Measurements from ENCODE around the gene PDE1C.

Gene PDE1C

DNA sequence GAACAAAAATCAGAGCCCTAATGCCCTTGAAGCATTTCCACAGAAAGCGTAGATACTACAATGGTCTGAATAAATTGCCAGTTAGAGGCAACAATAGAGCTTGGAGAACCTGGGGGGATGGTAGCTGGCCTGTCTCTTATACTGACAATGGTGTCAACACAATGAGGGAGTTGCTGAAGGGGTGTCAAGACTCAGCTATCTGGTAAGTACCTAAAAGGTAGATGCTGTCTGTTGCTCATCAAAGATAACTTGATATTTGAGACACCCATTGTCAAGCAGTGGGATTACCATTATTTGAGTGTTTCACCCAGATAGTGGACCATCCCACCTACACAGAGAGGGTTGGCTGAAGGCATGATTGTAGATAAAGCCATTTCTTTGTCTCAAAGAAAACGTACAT is 72.8 kb downstream of the PDE1C start:
- no peaks in the 10 kb centered on the region for H3K27me3 Mint-ChIP-seq (ENCODE audit: low read depth)
- H3K36me3 Mint-ChIP-seq (ENCODE audit: low read depth) = peaks cover 8% of the 10 kb centered on the region
- no peak overlapping the region for H3K27ac Mint-ChIP-seq
- no peak overlapping the region for H3K4me3 Mint-ChIP-seq
- H3K4me1 Mint-ChIP-seq = no peaks in the 10 kb centered on the region
- H3K9me3 Mint-ChIP-seq = peaks cover 19% of the 10 kb centered on the region
- TF ChIP-seq, protein P1, sequence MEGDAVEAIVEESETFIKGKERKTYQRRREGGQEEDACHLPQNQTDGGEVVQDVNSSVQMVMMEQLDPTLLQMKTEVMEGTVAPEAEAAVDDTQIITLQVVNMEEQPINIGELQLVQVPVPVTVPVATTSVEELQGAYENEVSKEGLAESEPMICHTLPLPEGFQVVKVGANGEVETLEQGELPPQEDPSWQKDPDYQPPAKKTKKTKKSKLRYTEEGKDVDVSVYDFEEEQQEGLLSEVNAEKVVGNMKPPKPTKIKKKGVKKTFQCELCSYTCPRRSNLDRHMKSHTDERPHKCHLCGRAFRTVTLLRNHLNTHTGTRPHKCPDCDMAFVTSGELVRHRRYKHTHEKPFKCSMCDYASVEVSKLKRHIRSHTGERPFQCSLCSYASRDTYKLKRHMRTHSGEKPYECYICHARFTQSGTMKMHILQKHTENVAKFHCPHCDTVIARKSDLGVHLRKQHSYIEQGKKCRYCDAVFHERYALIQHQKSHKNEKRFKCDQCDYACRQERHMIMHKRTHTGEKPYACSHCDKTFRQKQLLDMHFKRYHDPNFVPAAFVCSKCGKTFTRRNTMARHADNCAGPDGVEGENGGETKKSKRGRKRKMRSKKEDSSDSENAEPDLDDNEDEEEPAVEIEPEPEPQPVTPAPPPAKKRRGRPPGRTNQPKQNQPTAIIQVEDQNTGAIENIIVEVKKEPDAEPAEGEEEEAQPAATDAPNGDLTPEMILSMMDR (IDR thresholded peaks at IDR 0.05; ENCODE audit: unreplicated experiment in 3 of 3) = no peak

DNA sequence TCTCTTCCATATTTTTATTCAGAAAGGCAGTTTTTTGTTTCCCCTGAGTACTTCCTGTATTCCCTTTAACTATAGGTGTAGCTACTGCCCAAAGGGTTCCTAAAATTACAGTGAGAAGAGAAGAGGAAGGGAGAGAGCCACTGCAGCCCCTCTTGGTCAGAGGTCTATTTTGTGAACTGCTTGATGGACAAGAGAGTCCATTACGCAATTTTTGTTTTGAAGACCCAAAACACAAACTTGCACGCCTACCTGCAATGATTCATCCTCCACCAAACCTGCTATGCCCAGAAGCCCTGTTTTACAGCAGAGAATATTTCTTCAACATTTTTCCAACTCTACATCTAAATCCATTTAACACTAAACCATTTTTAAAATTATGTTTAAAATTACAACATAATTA is 75.1 kb downstream of the PDE1C start:
- TF ChIP-seq, protein P1 (IDR thresholded peaks at IDR 0.05; ENCODE audit: unreplicated experiment in 3 of 3) = no peak
- Mint-ChIP-seq H3K36me3 (ENCODE audit: low read depth) (peaks cover 1% of the 10 kb centered on the region), H3K27ac (no peak overlapping the region), H3K27me3 (ENCODE audit: low read depth) (no peaks in the 10 kb centered on the region), H3K9me3 (peaks cover 6% of the 10 kb centered on the region), H3K4me3 (no peak overlapping the region), H3K4me1 (no peaks in the 10 kb centered on the region)

DNA sequence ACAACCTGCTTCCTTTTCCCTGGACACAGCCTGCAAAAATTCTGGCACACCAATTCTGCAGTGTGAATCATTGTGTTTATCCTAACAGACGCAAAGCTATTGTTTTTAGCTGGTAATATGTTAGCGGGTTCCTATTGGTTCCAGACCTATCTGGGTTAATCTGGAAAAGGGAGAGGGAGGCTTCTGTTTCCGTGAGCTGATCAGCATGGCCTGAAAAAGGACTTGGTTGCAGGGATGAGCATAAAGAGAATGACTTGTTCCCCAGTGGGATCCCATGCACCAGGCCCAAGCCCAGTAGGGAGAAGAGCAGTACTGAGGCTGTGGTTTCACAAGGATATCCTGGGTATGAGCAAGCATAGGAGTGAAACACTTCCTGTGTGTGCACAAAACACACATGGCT is 78.4 kb downstream of the PDE1C start:
- no peak overlapping the region for H3K4me3 Mint-ChIP-seq
- no peaks in the 10 kb centered on the region for H3K27me3 Mint-ChIP-seq (ENCODE audit: low read depth)
- no peak overlapping the region for H3K27ac Mint-ChIP-seq
- H3K9me3 Mint-ChIP-seq = no peaks in the 10 kb centered on the region
- H3K4me1 Mint-ChIP-seq = no peaks in the 10 kb centered on the region
- H3K36me3 Mint-ChIP-seq (ENCODE audit: low read depth) = no peaks in the 10 kb centered on the region
- TF ChIP-seq, protein P1 (IDR thresholded peaks at IDR 0.05; ENCODE audit: unreplicated experiment in 3 of 3) = no peak

DNA sequence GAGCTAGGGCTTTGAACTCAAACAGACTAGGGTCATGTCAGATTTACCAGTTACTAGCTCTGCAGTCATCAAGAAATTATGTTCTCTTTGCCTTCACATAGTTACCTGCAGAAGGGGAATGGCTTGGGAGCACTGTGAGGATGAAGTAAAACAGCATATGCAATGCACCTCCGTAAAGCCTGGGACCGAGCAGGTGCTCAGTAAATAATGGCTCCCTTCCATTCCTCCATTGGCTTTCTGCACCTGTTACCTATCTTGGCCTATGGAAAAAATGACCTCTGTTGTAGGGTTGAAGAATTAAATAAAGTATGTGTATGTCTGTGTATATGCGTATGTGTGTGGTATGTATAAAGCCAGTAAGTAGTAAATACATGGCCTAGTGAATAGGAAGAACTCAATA is 78.8 kb downstream of the PDE1C start:
- no peaks in the 10 kb centered on the region for H3K27me3 Mint-ChIP-seq (ENCODE audit: low read depth)
- TF ChIP-seq, protein P1 (IDR thresholded peaks at IDR 0.05; ENCODE audit: unreplicated experiment in 3 of 3) = no peak
- H3K4me1 Mint-ChIP-seq = no peaks in the 10 kb centered on the region
- no peak overlapping the region for H3K4me3 Mint-ChIP-seq
- no peaks in the 10 kb centered on the region for H3K36me3 Mint-ChIP-seq (ENCODE audit: low read depth)
- no peak overlapping the region for H3K27ac Mint-ChIP-seq
- H3K9me3 Mint-ChIP-seq = no peaks in the 10 kb centered on the region

DNA sequence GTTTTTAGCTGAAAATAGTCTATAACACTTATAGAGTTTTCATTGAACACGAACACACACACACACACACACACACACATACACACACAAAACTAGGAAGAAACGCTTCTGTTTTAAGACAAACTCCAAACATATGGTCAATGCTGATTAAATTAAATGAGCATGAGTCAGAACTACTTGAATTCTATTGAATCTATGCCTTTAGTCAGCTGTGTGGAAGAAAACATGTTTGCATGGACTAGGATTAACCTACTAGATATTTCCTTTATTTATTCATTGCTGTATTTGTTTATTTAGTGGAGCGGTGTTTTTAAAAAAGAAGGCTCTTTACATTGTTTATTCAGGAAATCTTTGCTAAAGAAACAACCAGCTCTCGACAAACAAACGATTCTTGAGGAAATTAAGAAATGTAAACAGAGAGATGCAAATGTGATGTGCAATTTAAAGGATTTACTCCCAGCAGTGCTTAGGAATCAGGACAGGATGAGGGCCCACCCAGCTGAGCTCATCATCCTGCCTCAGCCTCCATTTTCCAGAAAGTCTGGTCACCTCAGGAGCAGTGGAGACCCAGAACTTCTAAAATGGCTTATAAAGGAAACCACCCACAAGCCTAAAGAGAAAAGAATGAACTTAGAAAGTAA is 83.2 kb downstream of the PDE1C start:
- peaks cover 5% of the 10 kb centered on the region for H3K9me3 Mint-ChIP-seq
- no peaks in the 10 kb centered on the region for H3K27me3 Mint-ChIP-seq (ENCODE audit: low read depth)
- no peaks in the 10 kb centered on the region for H3K36me3 Mint-ChIP-seq (ENCODE audit: low read depth)
- no peaks in the 10 kb centered on the region for H3K4me1 Mint-ChIP-seq
- TF ChIP-seq, protein P1 (IDR thresholded peaks at IDR 0.05; ENCODE audit: unreplicated experiment in 3 of 3) = no peak
- no peak overlapping the region for H3K4me3 Mint-ChIP-seq
- no peak overlapping the region for H3K27ac Mint-ChIP-seq

DNA sequence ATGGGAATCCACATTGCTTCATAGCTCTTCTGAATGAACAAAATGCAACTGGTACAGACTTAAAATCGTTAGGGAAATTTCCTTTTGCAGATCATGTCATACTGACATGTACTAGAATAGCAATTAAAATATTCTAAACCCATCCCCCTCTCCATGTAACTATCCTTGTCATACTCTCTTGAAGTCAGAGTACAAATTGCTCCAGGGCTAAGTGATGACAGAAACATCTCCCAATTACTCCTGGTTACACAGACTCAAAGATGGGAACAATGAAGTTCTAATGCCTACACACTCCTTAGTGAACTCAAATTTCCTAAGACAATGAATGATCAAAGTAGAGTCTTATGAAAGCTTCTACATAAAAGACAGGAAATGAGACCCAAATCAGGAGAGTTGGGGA is 87.2 kb downstream of the PDE1C start:
- H3K36me3 Mint-ChIP-seq (ENCODE audit: low read depth) = no peaks in the 10 kb centered on the region
- no peak overlapping the region for H3K27ac Mint-ChIP-seq
- no peak overlapping the region for H3K4me3 Mint-ChIP-seq
- no peaks in the 10 kb centered on the region for H3K27me3 Mint-ChIP-seq (ENCODE audit: low read depth)
- H3K4me1 Mint-ChIP-seq = no peaks in the 10 kb centered on the region
- TF ChIP-seq, protein P1 (IDR thresholded peaks at IDR 0.05; ENCODE audit: unreplicated experiment in 3 of 3) = no peak
- H3K9me3 Mint-ChIP-seq = peaks cover 5% of the 10 kb centered on the region

Measured in nephron (organoid).